ENCODE data around the gene ABLIM3.

Gene ABLIM3

GRCh38 chr5:149161850-149162249 lies 20.6 kb downstream of the ABLIM3 start:
- H3K9me3 Mint-ChIP-seq = no peaks in the 10 kb centered on the region
- no peak overlapping the region for H3K4me3 Mint-ChIP-seq
- H3K4me1 Mint-ChIP-seq (ENCODE audit: low read depth) = no peaks in the 10 kb centered on the region
- no peaks in the 10 kb centered on the region for H3K27me3 Mint-ChIP-seq
- no peaks in the 10 kb centered on the region for H3K36me3 Mint-ChIP-seq (ENCODE audit: low read depth)
- no peak overlapping the region for H3K27ac Mint-ChIP-seq

- Mint-ChIP-seq H3K36me3 (ENCODE audit: low read depth) (no peaks in the 10 kb centered on the region), H3K4me1 (ENCODE audit: low read depth) (no peaks in the 10 kb centered on the region), H3K4me3 (no peak overlapping the region), H3K27me3 (peaks cover under 1% of the 10 kb centered on the region), H3K9me3 (no peaks in the 10 kb centered on the region), H3K27ac (no peak overlapping the region)
Measured at GRCh38 chr5:149162401-149163084, 21.2 kb downstream of the ABLIM3 start.

- H3K27ac Mint-ChIP-seq = no peak overlapping the region
- H3K36me3 Mint-ChIP-seq (ENCODE audit: low read depth) = no peaks in the 10 kb centered on the region
- peaks cover 5% of the 10 kb centered on the region for H3K27me3 Mint-ChIP-seq
- H3K9me3 Mint-ChIP-seq = no peaks in the 10 kb centered on the region
- H3K4me1 Mint-ChIP-seq (ENCODE audit: low read depth) = no peaks in the 10 kb centered on the region
- H3K4me3 Mint-ChIP-seq = no peak overlapping the region
Measured at GRCh38 chr5:149164731-149165130, 23.4 kb downstream of the ABLIM3 start.

- Mint-ChIP-seq H3K4me1 (ENCODE audit: low read depth) (no peaks in the 10 kb centered on the region), H3K4me3 (no peak overlapping the region), H3K9me3 (no peaks in the 10 kb centered on the region), H3K27ac (no peak overlapping the region), H3K36me3 (ENCODE audit: low read depth) (no peaks in the 10 kb centered on the region), H3K27me3 (peaks cover 11% of the 10 kb centered on the region)
Measured at GRCh38 chr5:149166128-149166527, 24.8 kb downstream of the ABLIM3 start.

GRCh38 chr5:149166591-149167100 lies 25.4 kb downstream of the ABLIM3 start:
- Mint-ChIP-seq H3K9me3 (no peaks in the 10 kb centered on the region), H3K4me3 (no peak overlapping the region), H3K4me1 (ENCODE audit: low read depth) (no peaks in the 10 kb centered on the region), H3K27ac (no peak overlapping the region), H3K27me3 (peaks cover 11% of the 10 kb centered on the region), H3K36me3 (ENCODE audit: low read depth) (no peaks in the 10 kb centered on the region)

GRCh38 chr5:149168276-149168906 lies 27.1 kb downstream of the ABLIM3 start:
- peaks cover 8% of the 10 kb centered on the region for H3K4me1 Mint-ChIP-seq (ENCODE audit: low read depth)
- no peak overlapping the region for H3K4me3 Mint-ChIP-seq
- H3K9me3 Mint-ChIP-seq = no peaks in the 10 kb centered on the region

GRCh38 chr5:149170299-149170698 lies 29.0 kb downstream of the ABLIM3 start:
- no peaks in the 10 kb centered on the region for H3K36me3 Mint-ChIP-seq (ENCODE audit: low read depth)
- H3K27me3 Mint-ChIP-seq = peaks cover 11% of the 10 kb centered on the region
- H3K27ac Mint-ChIP-seq = no peak overlapping the region
- no peaks in the 10 kb centered on the region for H3K9me3 Mint-ChIP-seq
- H3K4me1 Mint-ChIP-seq (ENCODE audit: low read depth) = peaks cover 8% of the 10 kb centered on the region
- no peak overlapping the region for H3K4me3 Mint-ChIP-seq

More at GRCh38 chr5:149168276-149168906, 27.1 kb downstream of the ABLIM3 start:
- Mint-ChIP-seq H3K36me3 (ENCODE audit: low read depth) (no peaks in the 10 kb centered on the region), H3K27ac (no peak overlapping the region), H3K27me3 (peaks cover 11% of the 10 kb centered on the region)

- Mint-ChIP-seq H3K27ac (peak overlapping the region; percentile 89), H3K9me3 (no peaks in the 10 kb centered on the region), H3K27me3 (peaks cover 11% of the 10 kb centered on the region), H3K4me3 (no peak overlapping the region), H3K4me1 (ENCODE audit: low read depth) (peaks cover 8% of the 10 kb centered on the region), H3K36me3 (ENCODE audit: low read depth) (no peaks in the 10 kb centered on the region)
Measured at GRCh38 chr5:149172261-149172660, 31.0 kb downstream of the ABLIM3 start.

- Mint-ChIP-seq H3K27me3 (peaks cover 7% of the 10 kb centered on the region), H3K4me1 (ENCODE audit: low read depth) (peaks cover 8% of the 10 kb centered on the region), H3K27ac (peak overlapping the region; percentile 89), H3K36me3 (ENCODE audit: low read depth) (no peaks in the 10 kb centered on the region), H3K4me3 (no peak overlapping the region), H3K9me3 (no peaks in the 10 kb centered on the region)
Measured at GRCh38 chr5:149172709-149173505, 31.6 kb downstream of the ABLIM3 start.

GRCh38 chr5:149174847-149175234 lies 33.5 kb downstream of the ABLIM3 start:
- Mint-ChIP-seq H3K27me3 (peaks cover 6% of the 10 kb centered on the region), H3K4me3 (no peak overlapping the region), H3K4me1 (ENCODE audit: low read depth) (peaks cover 8% of the 10 kb centered on the region), H3K9me3 (no peaks in the 10 kb centered on the region), H3K36me3 (ENCODE audit: low read depth) (no peaks in the 10 kb centered on the region), H3K27ac (no peak overlapping the region)

GRCh38 chr5:149175346-149176105 lies 34.2 kb downstream of the ABLIM3 start:
- Mint-ChIP-seq H3K27me3 (peaks cover 4% of the 10 kb centered on the region), H3K9me3 (no peaks in the 10 kb centered on the region), H3K4me3 (no peak overlapping the region), H3K4me1 (ENCODE audit: low read depth) (peaks cover 8% of the 10 kb centered on the region), H3K36me3 (ENCODE audit: low read depth) (no peaks in the 10 kb centered on the region), H3K27ac (no peak overlapping the region)

GRCh38 chr5:149177339-149177843 lies 36.1 kb downstream of the ABLIM3 start:
- no peak overlapping the region for H3K27ac Mint-ChIP-seq
- no peak overlapping the region for H3K4me3 Mint-ChIP-seq
- H3K4me1 Mint-ChIP-seq (ENCODE audit: low read depth) = peaks cover 11% of the 10 kb centered on the region
- no peaks in the 10 kb centered on the region for H3K9me3 Mint-ChIP-seq
- no peaks in the 10 kb centered on the region for H3K36me3 Mint-ChIP-seq (ENCODE audit: low read depth)
- peaks cover 15% of the 10 kb centered on the region for H3K27me3 Mint-ChIP-seq

GRCh38 chr5:149177911-149178565 lies 36.7 kb downstream of the ABLIM3 start:
- no peak overlapping the region for H3K27ac Mint-ChIP-seq
- no peaks in the 10 kb centered on the region for H3K9me3 Mint-ChIP-seq
- H3K4me1 Mint-ChIP-seq (ENCODE audit: low read depth) = peaks cover 9% of the 10 kb centered on the region
- peaks cover 16% of the 10 kb centered on the region for H3K27me3 Mint-ChIP-seq
- H3K4me3 Mint-ChIP-seq = no peak overlapping the region
- no peaks in the 10 kb centered on the region for H3K36me3 Mint-ChIP-seq (ENCODE audit: low read depth)

GRCh38 chr5:149181732-149182131 lies 40.4 kb downstream of the ABLIM3 start:
- Mint-ChIP-seq H3K4me3 (no peak overlapping the region), H3K36me3 (ENCODE audit: low read depth) (no peaks in the 10 kb centered on the region), H3K27ac (no peak overlapping the region)

More at GRCh38 chr5:149181732-149182131, 40.4 kb downstream of the ABLIM3 start:
- Mint-ChIP-seq H3K27me3 (peaks cover 22% of the 10 kb centered on the region), H3K9me3 (no peaks in the 10 kb centered on the region), H3K4me1 (ENCODE audit: low read depth) (peaks cover 12% of the 10 kb centered on the region)

Data from stimulated activated naive CD8-positive, alpha-beta T cell treated with anti-CD3 and anti-CD28 coated beads, Interleukin-15, Interleukin-2, amounts not matched to agents 100 ng/mL and 50 ng/mL, for 24 hours (primary cell).